ENCODE data around the gene FOXL3. TPM values are rescaled to one million over a fixed set of nuclear protein-coding genes. Genes with fewer than 3 reads are reported as not detected.
"Not testable (repeated sequence)": the region's sequence is repeated elsewhere in the genome, so short reads cannot be mapped to it uniquely, and the experiment has no call there.

Gene FOXL3
- total RNA-seq, 4 donors from 2014 or later, result not detected

DNA sequence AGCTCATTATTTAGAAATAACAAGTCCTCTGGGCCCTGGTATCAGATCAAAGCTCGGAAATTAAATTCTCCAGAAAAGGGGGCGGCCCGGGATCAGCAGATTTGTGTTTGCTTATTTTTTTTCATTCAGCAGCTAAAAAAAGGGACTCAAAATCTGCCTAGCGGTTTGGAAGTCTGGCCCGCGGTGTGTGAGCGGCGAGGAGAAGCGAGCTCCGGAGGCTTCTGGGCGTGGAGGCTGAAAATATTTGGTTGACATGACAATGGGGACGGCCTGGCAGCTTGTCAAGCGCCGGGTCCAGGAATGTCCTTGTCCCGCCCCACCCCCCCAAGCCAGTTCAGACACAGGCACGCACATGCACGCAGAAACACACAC, 43.4 kb downstream of the FOXL3 start:
- DNase-seq (ENCODE audit: low spot score) (no peak), ATAC-seq (ENCODE audit: low FRiP score) (no peak)
- TF ChIP-seq, protein P1, sequence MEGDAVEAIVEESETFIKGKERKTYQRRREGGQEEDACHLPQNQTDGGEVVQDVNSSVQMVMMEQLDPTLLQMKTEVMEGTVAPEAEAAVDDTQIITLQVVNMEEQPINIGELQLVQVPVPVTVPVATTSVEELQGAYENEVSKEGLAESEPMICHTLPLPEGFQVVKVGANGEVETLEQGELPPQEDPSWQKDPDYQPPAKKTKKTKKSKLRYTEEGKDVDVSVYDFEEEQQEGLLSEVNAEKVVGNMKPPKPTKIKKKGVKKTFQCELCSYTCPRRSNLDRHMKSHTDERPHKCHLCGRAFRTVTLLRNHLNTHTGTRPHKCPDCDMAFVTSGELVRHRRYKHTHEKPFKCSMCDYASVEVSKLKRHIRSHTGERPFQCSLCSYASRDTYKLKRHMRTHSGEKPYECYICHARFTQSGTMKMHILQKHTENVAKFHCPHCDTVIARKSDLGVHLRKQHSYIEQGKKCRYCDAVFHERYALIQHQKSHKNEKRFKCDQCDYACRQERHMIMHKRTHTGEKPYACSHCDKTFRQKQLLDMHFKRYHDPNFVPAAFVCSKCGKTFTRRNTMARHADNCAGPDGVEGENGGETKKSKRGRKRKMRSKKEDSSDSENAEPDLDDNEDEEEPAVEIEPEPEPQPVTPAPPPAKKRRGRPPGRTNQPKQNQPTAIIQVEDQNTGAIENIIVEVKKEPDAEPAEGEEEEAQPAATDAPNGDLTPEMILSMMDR (IDR thresholded peaks at IDR 0.05), result no peak

DNA sequence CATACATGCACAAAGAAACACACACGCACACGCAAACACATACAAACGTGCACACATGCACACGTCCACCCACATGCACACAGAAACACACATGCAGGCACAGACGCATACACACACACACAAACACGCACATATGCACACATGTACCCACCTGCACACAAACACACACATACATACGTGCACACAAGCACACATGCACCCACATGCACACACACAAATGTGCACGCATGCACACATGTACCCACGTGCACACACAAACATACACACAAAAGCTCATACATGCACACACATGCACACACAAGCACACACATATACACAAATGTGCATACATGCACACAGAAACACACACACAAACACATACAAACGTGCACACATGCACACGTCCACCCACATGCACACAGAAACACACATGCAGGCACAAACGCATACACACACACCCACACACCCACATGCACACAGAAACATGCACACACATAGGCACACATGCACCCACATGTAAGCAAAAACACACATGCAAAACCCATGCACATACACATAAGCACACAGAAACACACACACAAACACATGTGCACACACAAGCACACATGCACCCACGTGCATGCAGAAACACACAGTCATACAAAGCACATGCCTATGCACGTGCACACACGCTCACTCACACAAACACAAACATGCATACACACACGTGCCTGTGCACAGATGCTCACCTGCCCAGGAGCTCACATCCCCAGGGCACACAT, 44.8 kb downstream of the FOXL3 start:
- no peak for DNase-seq (ENCODE audit: low spot score)
- ATAC-seq (ENCODE audit: low FRiP score), result no peak
- TF ChIP-seq, protein P1 (IDR thresholded peaks at IDR 0.05), result no peak

GRCh38 chr7:335358-336148, 45.6 kb downstream of the FOXL3 start:
- TF ChIP-seq, protein P1 (IDR thresholded peaks at IDR 0.05), result no peak
- DNase-seq (ENCODE audit: low spot score), result no peak
- no peak for ATAC-seq (ENCODE audit: low FRiP score)

- ATAC-seq (ENCODE audit: low FRiP score); DNase-seq (ENCODE audit: low spot score): not testable (repeated sequence)
Observed at GRCh38 chr7:336149-336533, 46.2 kb downstream of the FOXL3 start.

- ATAC-seq (ENCODE audit: low FRiP score) (no peak), DNase-seq (ENCODE audit: low spot score) (no peak)
- TF ChIP-seq, protein P1 (IDR thresholded peaks at IDR 0.05), result no peak
Observed at GRCh38 chr7:336810-337566, 47.0 kb downstream of the FOXL3 start.

DNA sequence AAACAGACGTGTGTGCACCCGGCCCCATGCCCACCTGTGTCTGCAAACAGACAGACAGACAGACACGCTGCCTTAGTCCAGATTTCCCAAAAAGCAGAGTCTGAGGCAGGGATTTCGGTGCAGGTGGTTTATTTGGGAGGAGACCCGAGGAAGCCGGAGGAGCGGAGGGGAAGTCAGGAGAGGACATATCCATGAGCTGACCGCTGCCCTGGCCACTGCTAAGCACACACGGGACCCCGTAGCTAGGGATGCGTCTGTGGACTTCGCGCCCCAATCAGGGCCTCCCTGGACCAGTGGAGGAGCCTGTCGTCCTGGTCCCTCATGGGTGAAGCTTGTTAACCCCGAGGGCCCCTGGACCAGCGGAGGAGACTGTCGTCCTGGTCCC, 47.6 kb downstream of the FOXL3 start:
- TF ChIP-seq, protein P1 (IDR thresholded peaks at IDR 0.05), result no peak
- ATAC-seq (ENCODE audit: low FRiP score) (no peak), DNase-seq (ENCODE audit: low spot score) (no peak)

- DNase-seq (ENCODE audit: low spot score), result no peak
- TF ChIP-seq, protein P1 (IDR thresholded peaks at IDR 0.05), result no peak
- ATAC-seq (ENCODE audit: low FRiP score), result no peak
Observed at GRCh38 chr7:338295-339061, 48.5 kb downstream of the FOXL3 start.
